ENCODE data around the gene SLC9A9.

Gene SLC9A9

DNA sequence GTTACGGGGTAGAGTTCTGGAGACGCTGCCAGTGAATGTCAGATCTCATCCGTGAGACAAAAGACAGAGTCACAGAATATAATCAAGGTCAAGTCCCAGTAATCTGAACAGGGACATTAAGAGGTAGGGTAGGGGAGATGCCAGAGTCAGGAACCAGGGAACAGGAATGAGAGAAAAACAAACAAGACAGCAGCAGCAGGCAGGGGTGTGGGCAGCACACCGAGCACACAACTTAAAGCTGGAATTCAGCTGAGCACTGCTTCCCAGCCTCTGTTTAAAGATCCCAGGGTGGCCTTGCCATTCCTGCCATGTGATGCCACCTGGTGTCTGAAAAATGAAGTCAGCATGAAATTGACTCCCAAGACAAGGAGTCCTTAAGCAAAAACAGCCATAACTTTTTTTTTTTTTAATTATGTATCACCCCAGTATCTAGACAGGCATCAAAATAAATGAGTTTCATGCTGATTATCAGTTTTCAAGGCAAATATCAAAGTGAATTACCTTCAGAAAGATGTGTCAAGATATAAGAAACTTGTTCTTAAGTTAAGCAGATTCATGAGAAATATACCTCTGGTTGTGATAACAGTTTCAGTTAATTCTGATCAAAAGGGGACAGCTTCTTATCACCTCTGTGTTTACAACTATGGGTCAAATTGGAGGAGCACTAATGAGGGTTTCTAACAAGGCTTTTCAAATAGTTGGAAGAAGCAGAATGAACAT, 203.7 kb downstream of the SLC9A9 start:
- ATAC-seq (no peak), DNase-seq (peak in 1 of 2 donors; percentile 13)
- Mint-ChIP-seq H3K4me3 (no peak overlapping the region), H3K9me3 (no peaks in the 10 kb centered on the region), H3K27me3 (no peaks in the 10 kb centered on the region), H3K4me1 (no peaks in the 10 kb centered on the region), H3K27ac (peak overlapping the region; percentile 10 to 66)

DNA sequence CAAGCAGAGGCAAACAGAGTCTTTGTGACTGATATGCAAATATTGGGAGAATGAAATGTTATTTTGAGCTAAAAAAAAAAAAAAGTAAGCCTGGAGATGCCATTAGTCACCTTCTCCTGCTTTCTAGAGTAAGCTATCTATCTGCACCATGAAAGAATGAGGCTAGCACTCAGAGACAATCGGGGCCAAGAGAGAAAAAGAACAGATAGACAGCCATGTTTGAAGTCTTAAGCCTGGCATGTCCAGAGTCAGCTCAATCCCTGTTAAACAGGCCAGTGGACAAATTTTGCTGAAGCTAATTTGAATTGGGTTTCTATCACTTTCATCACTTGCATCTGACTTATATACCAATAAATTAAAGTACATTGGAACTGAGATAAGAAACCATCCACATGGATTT, 204.4 kb downstream of the SLC9A9 start:
- Mint-ChIP-seq H3K27me3 (no peaks in the 10 kb centered on the region), H3K4me1 (no peaks in the 10 kb centered on the region), H3K9me3 (peaks cover 0 to 3% of the 10 kb centered on the region in 2 donors), H3K27ac (no peak overlapping the region), H3K4me3 (no peak overlapping the region)
- DNase-seq = no peak
- no peak for ATAC-seq

DNA sequence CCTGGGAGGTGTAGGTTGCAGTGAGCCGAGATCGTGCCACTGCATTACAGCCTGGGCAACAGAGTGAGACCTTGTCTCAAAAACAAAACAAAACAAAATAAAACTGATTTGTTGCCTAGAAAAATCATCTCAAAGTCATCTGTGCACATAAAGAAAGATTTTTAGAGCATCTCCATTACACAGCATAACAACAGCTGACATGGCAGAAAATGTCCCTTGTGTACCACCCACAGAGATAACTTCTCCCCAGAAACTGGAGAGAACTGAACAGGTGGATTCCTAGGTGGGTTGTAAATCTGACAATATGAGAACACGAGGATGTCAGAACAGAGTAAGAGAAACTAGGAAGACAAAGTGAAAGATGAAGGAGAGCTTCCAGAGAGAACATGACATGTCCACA, 207.5 kb downstream of the SLC9A9 start:
- H3K27me3 Mint-ChIP-seq = no peaks in the 10 kb centered on the region
- H3K9me3 Mint-ChIP-seq = peaks cover 9 to 14% of the 10 kb centered on the region in 2 donors
- H3K4me3 Mint-ChIP-seq = no peak overlapping the region
- no peak overlapping the region for H3K27ac Mint-ChIP-seq
- H3K4me1 Mint-ChIP-seq = no peaks in the 10 kb centered on the region
- no peak for ATAC-seq
- DNase-seq = no peak

DNA sequence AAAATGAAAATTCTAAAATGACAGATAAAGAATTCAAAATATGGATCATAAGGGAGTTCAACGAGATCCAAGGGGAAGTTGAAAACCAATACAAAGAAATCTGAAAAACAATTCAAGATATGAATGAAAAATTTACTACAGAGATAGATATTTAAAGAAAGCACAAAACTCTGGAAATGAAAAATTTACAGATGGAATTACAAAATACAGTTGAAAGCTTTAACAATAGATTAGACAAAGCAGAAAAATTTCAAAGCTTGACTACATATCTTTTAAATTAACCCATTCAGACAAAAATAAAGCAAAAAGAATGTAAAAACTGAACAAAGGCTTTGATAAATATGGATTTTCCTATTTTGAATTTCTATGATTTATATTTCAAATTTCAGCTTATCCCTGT, 211.1 kb downstream of the SLC9A9 start:
- Mint-ChIP-seq H3K9me3 (peaks cover 9 to 14% of the 10 kb centered on the region in 2 donors), H3K4me3 (no peak overlapping the region), H3K27ac (no peak overlapping the region), H3K27me3 (no peaks in the 10 kb centered on the region), H3K4me1 (no peaks in the 10 kb centered on the region)
- ATAC-seq (no peak), DNase-seq (no peak)

DNA sequence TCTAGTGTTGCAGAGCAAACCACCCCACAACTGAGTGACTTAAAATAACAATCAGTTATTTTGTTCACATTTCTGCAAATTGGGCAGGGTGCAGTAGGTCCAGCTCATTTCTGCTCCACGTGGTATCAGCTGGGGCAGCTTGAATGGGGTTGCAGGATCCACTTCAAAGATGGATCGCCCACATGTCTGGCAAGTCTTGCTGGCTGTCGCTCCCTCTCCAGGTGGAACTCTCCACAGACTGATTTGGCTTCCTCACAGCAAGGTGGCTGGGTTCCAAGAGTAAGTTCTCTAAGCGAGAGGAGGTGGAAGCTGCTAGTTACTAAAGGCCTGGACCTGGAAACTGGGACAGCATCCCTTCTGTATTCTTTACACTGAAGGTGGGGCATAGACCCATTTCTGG, 213.3 kb downstream of the SLC9A9 start:
- Mint-ChIP-seq H3K27ac (no peak overlapping the region), H3K27me3 (no peaks in the 10 kb centered on the region), H3K9me3 (peaks cover 9 to 14% of the 10 kb centered on the region in 2 donors), H3K4me1 (no peaks in the 10 kb centered on the region), H3K4me3 (no peak overlapping the region)
- no peak for DNase-seq
- ATAC-seq = no peak

DNA sequence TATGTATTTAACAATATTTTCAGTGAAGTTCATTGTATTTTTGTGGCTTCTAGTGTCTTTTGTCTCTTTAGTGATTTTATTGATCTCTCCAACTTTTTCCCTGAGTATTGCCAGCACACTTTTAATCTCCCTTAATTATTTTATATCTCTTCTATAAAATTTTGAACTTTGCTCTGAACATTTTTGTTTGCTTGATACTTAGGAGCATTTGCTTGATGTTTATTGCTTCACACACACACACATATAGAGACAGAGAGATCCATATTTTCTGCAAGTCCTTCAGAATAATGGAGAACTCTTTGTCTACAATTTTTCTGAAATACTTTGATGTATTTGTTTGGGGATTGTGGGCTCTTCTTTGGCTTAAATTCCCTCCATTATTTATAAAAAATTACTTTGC, 213.8 kb downstream of the SLC9A9 start:
- DNase-seq = no peak
- Mint-ChIP-seq H3K27ac (no peak overlapping the region), H3K4me1 (no peaks in the 10 kb centered on the region), H3K27me3 (no peaks in the 10 kb centered on the region), H3K9me3 (peaks cover 9 to 14% of the 10 kb centered on the region in 2 donors), H3K4me3 (no peak overlapping the region)
- ATAC-seq = no peak

DNA sequence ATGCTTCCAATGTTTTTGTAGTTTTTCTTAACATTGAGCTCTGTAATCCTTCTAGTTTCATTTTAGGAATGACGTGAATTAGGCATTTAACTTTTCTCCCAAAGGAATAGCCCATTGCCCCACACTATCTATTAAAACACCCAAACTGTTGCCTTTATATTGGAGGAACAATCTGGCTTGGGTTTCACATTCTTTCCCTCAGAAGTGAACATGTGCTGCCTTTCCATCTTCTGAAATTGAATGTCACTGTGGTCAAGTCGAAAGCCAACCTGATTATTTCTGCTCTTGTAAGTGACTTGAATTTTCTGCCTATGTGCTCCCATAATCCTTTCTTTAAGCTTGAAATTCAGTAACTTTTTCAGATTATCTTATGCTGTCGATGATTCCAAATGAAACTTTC, 214.5 kb downstream of the SLC9A9 start:
- H3K9me3 Mint-ChIP-seq = peaks cover 9% of the 10 kb centered on the region in 2 donors
- H3K27ac Mint-ChIP-seq = no peak overlapping the region
- no peaks in the 10 kb centered on the region for H3K27me3 Mint-ChIP-seq
- no peak overlapping the region for H3K4me3 Mint-ChIP-seq
- no peaks in the 10 kb centered on the region for H3K4me1 Mint-ChIP-seq
- no peak for DNase-seq
- no peak for ATAC-seq

DNA sequence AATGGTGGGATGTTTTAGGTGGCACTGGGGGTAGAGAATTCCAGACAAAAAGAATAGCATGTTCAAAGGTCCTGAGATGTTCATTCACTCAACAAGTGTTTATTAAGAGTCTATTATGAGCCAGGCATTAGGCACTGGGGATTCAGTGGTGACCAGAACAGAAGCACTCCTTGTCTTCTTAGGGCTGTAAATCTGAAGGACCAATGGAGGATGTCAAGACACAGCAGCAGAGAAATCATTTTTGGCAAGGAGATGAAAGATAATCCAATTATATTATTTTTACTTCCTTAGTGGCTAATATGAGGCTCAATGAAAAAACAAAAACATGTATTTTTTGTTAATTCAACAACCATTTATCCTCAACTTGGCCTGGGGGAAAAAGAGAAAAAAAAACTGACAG, 218.5 kb downstream of the SLC9A9 start:
- DNase-seq (no peak), ATAC-seq (no peak)

DNA sequence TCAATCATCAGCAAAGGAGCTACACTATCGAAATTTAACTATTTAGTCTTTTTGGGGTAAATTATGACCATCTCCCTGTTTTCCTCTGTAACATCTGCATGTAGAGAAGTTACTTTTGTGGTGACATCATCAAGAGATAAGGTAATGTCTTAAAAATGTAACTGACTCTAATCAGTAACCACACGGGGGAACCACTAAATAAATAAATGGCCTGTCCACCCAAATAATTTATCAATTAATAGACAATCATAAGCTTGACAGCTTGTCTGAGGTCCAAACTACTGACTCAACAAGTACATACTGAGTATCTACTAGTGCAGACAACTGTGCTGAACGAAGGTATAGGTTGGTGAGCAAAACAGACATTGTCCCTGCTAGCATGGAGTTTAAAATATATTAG, 219.3 kb downstream of the SLC9A9 start:
- no peak overlapping the region for H3K27ac Mint-ChIP-seq
- ATAC-seq = no peak
- no peak overlapping the region for H3K4me3 Mint-ChIP-seq
- DNase-seq = no peak
- H3K27me3 Mint-ChIP-seq = no peaks in the 10 kb centered on the region
- H3K9me3 Mint-ChIP-seq = no peaks in the 10 kb centered on the region
- H3K4me1 Mint-ChIP-seq = no peaks in the 10 kb centered on the region

More for the DNA sequence above, 218.5 kb downstream of the SLC9A9 start:
- Mint-ChIP-seq H3K27me3 (no peaks in the 10 kb centered on the region), H3K9me3 (no peaks in the 10 kb centered on the region), H3K27ac (no peak overlapping the region), H3K4me1 (no peaks in the 10 kb centered on the region), H3K4me3 (no peak overlapping the region)

DNA sequence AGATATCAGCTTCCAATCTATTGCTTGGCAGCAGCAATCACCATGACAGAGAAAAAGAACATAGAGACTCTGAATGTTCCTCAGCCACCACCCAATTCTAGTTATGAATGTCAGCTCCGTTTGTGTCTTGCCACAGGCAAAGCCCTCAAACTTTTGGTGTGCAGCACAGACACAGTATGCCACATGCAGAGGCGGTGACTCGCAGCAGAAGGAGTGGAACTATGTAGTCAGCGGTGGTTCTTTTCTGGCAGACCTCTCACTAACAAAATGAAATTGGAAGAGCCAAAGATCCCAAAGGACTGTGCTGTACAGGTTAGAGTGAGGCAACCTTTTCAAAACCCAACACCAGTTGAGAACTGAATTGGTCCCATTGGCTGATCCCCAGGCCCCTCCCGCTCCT, 220.9 kb downstream of the SLC9A9 start:
- no peak overlapping the region for H3K27ac Mint-ChIP-seq
- peaks cover 0 to 10% of the 10 kb centered on the region in 2 donors for H3K9me3 Mint-ChIP-seq
- no peaks in the 10 kb centered on the region for H3K4me1 Mint-ChIP-seq
- no peaks in the 10 kb centered on the region for H3K27me3 Mint-ChIP-seq
- ATAC-seq (peak; percentile 86), DNase-seq (peak; percentile 12 to 39)
- no peak overlapping the region for H3K4me3 Mint-ChIP-seq

DNA sequence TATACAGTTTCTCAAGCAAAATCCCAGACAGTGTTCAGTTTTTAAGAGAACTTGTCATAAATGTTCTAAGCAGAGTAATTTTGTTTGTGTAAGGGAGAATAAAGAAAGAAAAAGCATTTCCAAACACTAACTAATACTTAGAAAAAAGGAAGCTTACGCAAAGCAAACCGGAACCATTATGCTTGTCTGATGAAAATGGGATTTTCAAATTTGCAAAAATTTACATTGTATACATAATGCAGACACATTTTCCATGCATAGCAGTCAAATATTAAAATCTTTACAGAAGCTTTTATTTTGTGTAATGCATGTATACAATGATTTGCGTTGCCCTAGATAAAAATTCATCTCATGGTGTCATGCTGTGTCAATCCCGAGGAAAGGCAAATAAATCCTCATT, 229.0 kb downstream of the SLC9A9 start:
- Mint-ChIP-seq H3K27ac (no peak overlapping the region), H3K4me1 (no peaks in the 10 kb centered on the region), H3K9me3 (peaks cover 0 to 24% of the 10 kb centered on the region in 2 donors), H3K27me3 (no peaks in the 10 kb centered on the region), H3K4me3 (no peak overlapping the region)
- DNase-seq (no peak), ATAC-seq (no peak)

DNA sequence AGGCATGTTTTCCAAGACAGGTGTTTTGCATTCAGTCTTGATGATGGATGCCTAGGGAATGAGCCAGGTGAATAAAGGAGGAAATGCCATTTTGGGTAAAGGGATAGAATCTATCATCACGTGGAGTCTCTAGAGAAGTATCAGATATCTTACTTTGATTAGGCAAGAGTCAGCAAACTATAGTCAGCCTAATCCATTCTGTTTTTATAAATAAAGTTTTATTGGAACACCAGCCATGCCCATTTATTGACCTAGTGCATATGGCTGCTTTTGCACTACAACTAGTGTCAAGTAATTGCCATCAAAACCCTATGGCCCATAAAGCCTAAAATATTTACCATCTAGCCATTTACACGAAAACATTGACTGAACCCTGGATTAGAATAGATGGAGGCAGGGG, 231.2 kb downstream of the SLC9A9 start:
- Mint-ChIP-seq H3K4me3 (no peak overlapping the region), H3K4me1 (no peaks in the 10 kb centered on the region), H3K9me3 (peaks cover 0 to 13% of the 10 kb centered on the region in 2 donors), H3K27me3 (no peaks in the 10 kb centered on the region), H3K27ac (no peak overlapping the region)
- DNase-seq = no peak
- ATAC-seq = no peak

DNA sequence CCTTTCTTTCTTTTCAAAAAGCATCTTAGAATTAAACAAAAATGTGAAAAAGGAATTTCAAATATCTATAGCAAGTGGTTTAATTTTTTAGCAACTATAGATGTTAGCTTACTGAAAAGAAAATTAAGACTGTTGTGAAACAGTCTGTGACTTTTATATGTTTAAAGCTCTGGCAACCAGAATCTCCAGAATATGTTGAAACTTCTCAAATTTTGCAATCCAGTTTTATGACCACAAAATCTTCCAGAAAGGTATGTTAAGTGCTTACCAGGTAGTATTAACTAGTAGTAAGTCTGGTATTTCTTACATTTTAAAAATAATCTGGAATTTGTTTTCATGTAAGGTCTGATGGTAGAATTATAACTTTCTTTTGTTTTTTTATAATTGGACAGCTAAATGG, 235.0 kb downstream of the SLC9A9 start:
- H3K4me3 Mint-ChIP-seq = no peak overlapping the region
- no peaks in the 10 kb centered on the region for H3K9me3 Mint-ChIP-seq
- no peak for DNase-seq
- H3K27me3 Mint-ChIP-seq = no peaks in the 10 kb centered on the region
- H3K4me1 Mint-ChIP-seq = no peaks in the 10 kb centered on the region
- peak overlapping the region in 1 of 2 donors; percentile 30 for H3K27ac Mint-ChIP-seq
- no peak for ATAC-seq

DNA sequence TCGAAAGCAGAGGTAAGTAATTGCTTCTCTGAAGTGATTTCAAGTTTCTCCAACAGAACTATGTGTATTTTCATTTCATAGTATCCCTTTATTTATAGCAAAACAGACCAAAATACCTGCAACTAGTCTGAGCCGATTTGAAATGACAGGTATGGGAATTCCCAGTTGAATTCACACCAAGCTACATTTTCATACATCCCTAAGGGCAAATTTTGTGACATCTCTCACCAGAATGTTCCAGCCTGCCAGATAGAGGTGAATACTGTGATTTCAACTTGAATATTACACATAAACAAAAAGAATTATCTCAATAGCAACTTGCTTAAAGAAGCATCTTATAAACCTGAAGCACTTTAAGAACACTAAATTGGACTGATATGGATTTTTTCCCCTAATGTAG, 235.7 kb downstream of the SLC9A9 start:
- DNase-seq = no peak
- Mint-ChIP-seq H3K27me3 (no peaks in the 10 kb centered on the region), H3K4me1 (no peaks in the 10 kb centered on the region), H3K27ac (no peak overlapping the region), H3K4me3 (no peak overlapping the region), H3K9me3 (no peaks in the 10 kb centered on the region)
- no peak for ATAC-seq

DNA sequence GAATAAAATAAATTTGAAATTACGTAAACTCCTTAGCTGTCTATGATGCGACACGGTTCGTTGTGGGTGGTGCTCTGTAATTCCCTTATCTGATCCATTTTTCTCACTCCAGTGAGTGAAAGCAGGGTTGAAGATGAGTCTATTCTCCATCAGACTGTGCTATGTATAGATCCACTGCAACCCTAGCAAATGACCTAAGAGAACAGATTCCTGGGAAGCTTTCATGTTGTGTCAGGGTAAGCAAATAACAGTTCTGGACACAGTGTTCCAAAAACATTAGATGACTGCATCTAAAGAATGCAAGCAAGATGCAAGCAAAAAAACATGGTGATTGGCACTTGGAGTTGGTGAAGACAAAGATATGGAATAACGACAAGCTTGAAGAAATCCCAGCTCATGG, 239.3 kb downstream of the SLC9A9 start:
- DNase-seq (no peak), ATAC-seq (no peak)
- Mint-ChIP-seq H3K4me3 (no peak overlapping the region), H3K9me3 (no peaks in the 10 kb centered on the region), H3K4me1 (no peaks in the 10 kb centered on the region), H3K27ac (no peak overlapping the region), H3K27me3 (no peaks in the 10 kb centered on the region)

DNA sequence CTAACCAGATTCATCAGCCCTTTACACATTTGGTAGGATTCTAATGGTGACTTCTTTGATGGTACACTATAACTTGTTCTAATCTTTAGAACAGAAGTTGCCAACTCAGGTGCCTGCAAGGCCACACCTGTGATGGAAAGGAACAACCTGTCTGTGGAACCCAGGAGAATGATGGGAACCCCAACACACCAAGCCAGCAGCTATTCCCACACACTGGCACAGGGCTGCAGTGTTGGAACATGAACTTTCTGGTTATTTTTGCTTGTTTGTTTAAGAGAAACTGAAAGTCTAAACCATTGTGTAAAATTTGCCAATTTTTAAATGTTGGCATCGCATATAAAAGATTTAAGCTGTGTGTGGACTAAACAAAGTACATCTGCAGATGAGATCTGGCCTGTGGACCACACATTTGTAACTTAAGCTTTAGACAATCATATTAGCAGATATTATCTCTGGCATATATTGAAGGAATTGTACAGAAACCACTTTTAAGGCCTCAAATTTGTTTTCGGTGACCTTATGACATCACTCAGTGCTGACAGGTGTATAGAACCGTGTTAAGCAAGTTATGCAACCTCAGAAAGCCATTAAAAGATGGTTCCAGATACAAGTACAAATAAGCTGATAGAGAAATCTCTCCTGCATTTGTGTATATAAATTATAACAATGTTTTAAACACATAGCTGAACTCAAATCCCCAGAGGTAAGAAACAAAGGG, 242.9 kb downstream of the SLC9A9 start:
- Mint-ChIP-seq H3K4me1 (no peaks in the 10 kb centered on the region), H3K9me3 (no peaks in the 10 kb centered on the region), H3K27ac (no peak overlapping the region), H3K27me3 (no peaks in the 10 kb centered on the region), H3K4me3 (no peak overlapping the region)
- ATAC-seq (no peak), DNase-seq (no peak)

All from stimulated activated naive CD8-positive, alpha-beta T cell treated with anti-CD3 and anti-CD28 coated beads, Interleukin-15, amount 100 ng/mL, for 72 hours (primary cell).